ENCODE data around the gene JAK2. TPM values are rescaled to one million over a fixed set of nuclear protein-coding genes. Genes with fewer than 3 reads are reported as not detected.
A peak's percentile ranks its signal among the peaks of the same experiment; 100 is the strongest.

The JAK2 gene
- total and polyA plus RNA-seq, 9 of the 15 experiments (the other 6 are each of a cell fraction or from before 2014, with no cell fraction given): 4.7 to 23.4 (median 15.3) TPM

- TF ChIP-seq, protein P1, sequence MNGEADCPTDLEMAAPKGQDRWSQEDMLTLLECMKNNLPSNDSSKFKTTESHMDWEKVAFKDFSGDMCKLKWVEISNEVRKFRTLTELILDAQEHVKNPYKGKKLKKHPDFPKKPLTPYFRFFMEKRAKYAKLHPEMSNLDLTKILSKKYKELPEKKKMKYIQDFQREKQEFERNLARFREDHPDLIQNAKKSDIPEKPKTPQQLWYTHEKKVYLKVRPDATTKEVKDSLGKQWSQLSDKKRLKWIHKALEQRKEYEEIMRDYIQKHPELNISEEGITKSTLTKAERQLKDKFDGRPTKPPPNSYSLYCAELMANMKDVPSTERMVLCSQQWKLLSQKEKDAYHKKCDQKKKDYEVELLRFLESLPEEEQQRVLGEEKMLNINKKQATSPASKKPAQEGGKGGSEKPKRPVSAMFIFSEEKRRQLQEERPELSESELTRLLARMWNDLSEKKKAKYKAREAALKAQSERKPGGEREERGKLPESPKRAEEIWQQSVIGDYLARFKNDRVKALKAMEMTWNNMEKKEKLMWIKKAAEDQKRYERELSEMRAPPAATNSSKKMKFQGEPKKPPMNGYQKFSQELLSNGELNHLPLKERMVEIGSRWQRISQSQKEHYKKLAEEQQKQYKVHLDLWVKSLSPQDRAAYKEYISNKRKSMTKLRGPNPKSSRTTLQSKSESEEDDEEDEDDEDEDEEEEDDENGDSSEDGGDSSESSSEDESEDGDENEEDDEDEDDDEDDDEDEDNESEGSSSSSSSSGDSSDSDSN (IDR thresholded peaks at IDR 0.05; ENCODE audit: borderline replicate concordance in 1 of 2, low read depth in 2 of 2, low read length in 2 of 2): peak; percentile 86 to 98
- TF ChIP-seq, protein P2, sequence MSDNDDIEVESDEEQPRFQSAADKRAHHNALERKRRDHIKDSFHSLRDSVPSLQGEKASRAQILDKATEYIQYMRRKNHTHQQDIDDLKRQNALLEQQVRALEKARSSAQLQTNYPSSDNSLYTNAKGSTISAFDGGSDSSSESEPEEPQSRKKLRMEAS (CRISPR knock-in tag; IDR thresholded peaks at IDR 0.05): peak; percentile 68
- TF ChIP-seq TCF7 (IDR thresholded peaks at IDR 0.05; ENCODE audit: borderline replicate concordance) (0 out of 2 replicates have a peak, but pooled peaks have one; percentile 23), BRF1 (IDR thresholded peaks at IDR 0.05; ENCODE audit: borderline replicate concordance, extremely low read depth, insufficient read length) (no peak), CBFA2T2 (conservative IDR thresholded peaks at IDR 0.05) (no peak), SPI1 (IDR thresholded peaks at IDR 0.05; ENCODE audit: borderline replicate concordance, low read depth, low read length) (peak; percentile 28; the same call in 1 of the 2 replicates), TFAP4 (CRISPR knock-in tag; IDR thresholded peaks at IDR 0.05; ENCODE audit: borderline replicate concordance) (peak; percentile 52; the same call in 1 of the 2 replicates), NR4A1 (CRISPR knock-in tag; IDR thresholded peaks at IDR 0.05) (no peak), NR4A1 (tag; IDR thresholded peaks at IDR 0.05) (no peak), ZNF644 (tag; IDR thresholded peaks at IDR 0.05; ENCODE audit: low read depth) (no peak), SETDB1 (IDR thresholded peaks at IDR 0.05; ENCODE audit: low read length) (no peak), PHTF2 (CRISPR knock-in tag; IDR thresholded peaks at IDR 0.05) (no peak), RBM17 (IDR thresholded peaks at IDR 0.05; ENCODE audit: borderline replicate concordance, low read depth, low read length) (no peak), ZFX (CRISPR knock-in tag; IDR thresholded peaks at IDR 0.05) (peak; percentile 96)
- TF ChIP-seq, protein P3, sequence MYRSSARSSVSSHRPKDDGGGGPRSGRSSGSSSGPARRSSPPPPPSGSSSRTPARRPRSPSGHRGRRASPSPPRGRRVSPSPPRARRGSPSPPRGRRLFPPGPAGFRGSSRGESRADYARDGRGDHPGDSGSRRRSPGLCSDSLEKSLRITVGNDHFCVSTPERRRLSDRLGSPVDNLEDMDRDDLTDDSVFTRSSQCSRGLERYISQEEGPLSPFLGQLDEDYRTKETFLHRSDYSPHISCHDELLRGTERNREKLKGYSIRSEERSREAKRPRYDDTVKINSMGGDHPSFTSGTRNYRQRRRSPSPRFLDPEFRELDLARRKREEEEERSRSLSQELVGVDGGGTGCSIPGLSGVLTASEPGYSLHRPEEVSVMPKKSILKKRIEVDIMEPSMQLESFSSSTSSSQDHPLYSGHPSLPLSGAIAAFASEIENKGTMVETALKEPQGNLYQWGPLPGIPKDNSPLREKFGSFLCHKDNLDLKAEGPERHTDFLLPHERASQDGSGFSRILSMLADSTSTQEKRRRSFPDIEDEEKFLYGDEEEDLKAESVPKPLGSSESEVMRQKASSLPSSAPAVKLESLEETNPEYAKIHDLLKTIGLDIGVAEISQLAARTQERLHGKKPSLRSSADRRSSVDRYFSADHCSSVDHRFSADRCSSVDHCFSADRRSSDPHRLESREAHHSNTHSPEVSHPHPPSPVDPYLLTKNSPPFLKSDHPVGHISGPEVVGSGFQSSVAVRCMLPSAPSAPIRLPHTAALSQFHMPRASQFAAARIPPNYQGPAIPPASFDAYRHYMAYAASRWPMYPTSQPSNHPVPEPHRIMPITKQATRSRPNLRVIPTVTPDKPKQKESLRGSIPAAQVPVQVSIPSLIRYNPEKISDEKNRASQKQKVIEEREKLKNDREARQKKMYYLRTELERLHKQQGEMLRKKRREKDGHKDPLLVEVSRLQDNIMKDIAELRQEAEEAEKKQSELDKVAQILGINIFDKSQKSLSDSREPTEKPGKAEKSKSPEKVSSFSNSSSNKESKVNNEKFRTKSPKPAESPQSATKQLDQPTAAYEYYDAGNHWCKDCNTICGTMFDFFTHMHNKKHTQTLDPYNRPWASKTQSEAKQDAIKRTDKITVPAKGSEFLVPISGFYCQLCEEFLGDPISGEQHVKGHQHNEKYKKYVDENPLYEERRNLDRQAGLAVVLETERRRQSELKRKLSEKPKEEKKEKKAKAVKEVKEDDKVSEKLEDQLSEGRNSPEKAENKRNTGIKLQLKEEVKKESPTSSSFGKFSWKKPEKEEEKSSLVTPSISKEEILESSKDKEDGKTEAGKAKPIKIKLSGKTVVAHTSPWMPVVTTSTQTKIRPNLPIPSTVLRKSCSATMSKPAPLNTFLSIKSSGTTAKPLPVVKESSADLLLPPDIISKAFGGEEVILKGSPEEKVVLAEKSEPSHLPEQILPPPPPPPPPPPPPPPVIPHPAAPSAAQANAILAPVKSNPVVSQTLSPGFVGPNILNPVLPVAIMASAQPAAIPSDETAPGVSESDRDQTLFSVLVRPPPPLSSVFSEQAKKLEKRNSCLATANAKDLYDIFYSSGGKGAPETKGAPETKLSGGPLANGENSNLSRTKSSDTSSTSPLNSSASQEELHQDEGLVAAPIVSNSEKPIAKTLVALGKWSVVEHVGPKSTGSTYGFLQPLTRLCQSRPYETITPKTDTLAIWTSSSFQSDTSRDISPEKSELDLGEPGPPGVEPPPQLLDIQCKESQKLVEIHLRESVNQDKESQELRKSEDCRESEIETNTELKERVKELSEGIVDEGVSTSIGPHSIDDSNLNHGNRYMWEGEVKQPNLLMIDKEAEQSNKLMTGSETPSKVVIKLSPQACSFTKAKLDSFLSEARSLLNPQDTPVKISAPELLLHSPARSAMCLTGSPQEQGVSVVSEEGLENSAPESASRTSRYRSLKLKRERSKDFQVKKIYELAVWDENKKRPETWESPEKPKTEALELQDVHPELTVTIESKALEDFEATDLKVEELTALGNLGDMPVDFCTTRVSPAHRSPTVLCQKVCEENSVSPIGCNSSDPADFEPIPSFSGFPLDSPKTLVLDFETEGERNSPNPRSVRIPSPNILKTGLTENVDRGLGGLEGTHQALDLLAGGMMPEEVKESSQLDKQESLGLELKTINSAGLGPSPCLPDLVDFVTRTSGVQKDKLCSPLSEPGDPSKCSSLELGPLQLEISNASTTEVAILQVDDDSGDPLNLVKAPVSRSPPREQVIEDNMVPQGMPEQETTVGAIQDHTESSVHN (IDR thresholded peaks at IDR 0.05; ENCODE audit: borderline replicate concordance in 1 of 2, low read depth in 1 of 2): no peak
Measured at GRCh38 chr9:4984621-4985385, at the start of gene JAK2 (continued).
